DOHH2 (cell line): Measurements from ENCODE around the gene ERFL.

Experiments
- H3F3A ChIP-seq: fragments of 200-600 bp; sonication (generic), shearing (Covaris generic); 2 replicates; pipeline ENCODE4 v1.6.0; 2016; ENCODE audit warnings: antibody characterized with exemption, mild to moderate bottlenecking; ENCODE audit not compliant: control insufficient read depth, insufficient read depth
- H3K27ac ChIP-seq: fragments of 200-600 bp; sonication (generic); 2 replicates; pipeline ENCODE4 v1.5.1; 2014; ENCODE audit warnings: low read depth, mild to moderate bottlenecking, low read length, moderate library complexity
- H3K27me3 ChIP-seq: fragments of 200-600 bp; sonication (generic); 2 replicates; pipeline ENCODE4 v1.6.1; 2014; ENCODE audit warnings: mild to moderate bottlenecking, low read length, mixed read lengths; ENCODE audit not compliant: control insufficient read depth
- H3K36me3 ChIP-seq: fragments of 200-600 bp; sonication (generic); 2 replicates; pipeline ENCODE4 v1.6.1; 2014; ENCODE audit warnings: mild to moderate bottlenecking, low read length, moderate library complexity, mixed read lengths; ENCODE audit not compliant: control insufficient read depth
- H3K4me1 ChIP-seq: fragments of 200-600 bp; sonication (generic); 2 replicates; pipeline ENCODE4 v1.6.1; 2014; ENCODE audit warnings: mild to moderate bottlenecking, low read length, mixed read lengths; ENCODE audit not compliant: control insufficient read depth
- H3K4me2 ChIP-seq: fragments of 200-600 bp; sonication (generic); 2 replicates; pipeline ENCODE4 v1.6.0; 2014; ENCODE audit warnings: mild to moderate bottlenecking, low read length, moderate library complexity
- H3K4me3 ChIP-seq: fragments of 200-600 bp; sonication (generic); 2 replicates; pipeline ENCODE4 v1.5.1; 2014; ENCODE audit warnings: mild to moderate bottlenecking, low read length, mixed read lengths
- H3K79me2 ChIP-seq: fragments of 200-600 bp; sonication (generic); 2 replicates; pipeline ENCODE4 v1.6.1; 2014; ENCODE audit warnings: mild to moderate bottlenecking, low read length, mixed read lengths; ENCODE audit not compliant: control insufficient read depth
- H3K9me2 ChIP-seq: fragments of 200-600 bp; sonication (generic); replicated peaks from 2 replicates; pipeline ENCODE4 v1.6.1; 2014; ENCODE audit warnings: mild to moderate bottlenecking, low read length, mixed read lengths; ENCODE audit not compliant: control insufficient read depth
- H3K9me3 ChIP-seq: fragments of 200-600 bp; sonication (generic); 2 replicates; pipeline ENCODE4 v1.6.1; 2014; ENCODE audit warnings: antibody characterized with exemption, low read length, mixed read lengths; ENCODE audit not compliant: control insufficient read depth, insufficient read depth
- H4K20me1 ChIP-seq: fragments of 200-600 bp; sonication (generic); 2 replicates; pipeline ENCODE4 v1.6.0; 2014; ENCODE audit warnings: low read depth, mild to moderate bottlenecking, antibody characterized with exemption, low read length, moderate library complexity; ENCODE audit not compliant: control insufficient read depth, insufficient read depth
- CTCF ChIP-seq: fragments of 200-600 bp; sonication (generic); IDR thresholded peaks from one replicate; pipeline ENCODE4 v1.5.1; 2014; ENCODE audit warnings: antibody characterized with exemption, mild to moderate bottlenecking, low read depth, low read length; ENCODE audit not compliant: poor library complexity, severe bottlenecking
- EZH2phosphoT487 ChIP-seq: fragments of 200-600 bp; sonication (generic); IDR thresholded peaks from 2 replicates; pipeline ENCODE4 v1.6.1; 2017; ENCODE audit warnings: borderline replicate concordance, mild to moderate bottlenecking, antibody characterized with exemption, low read length, moderate library complexity, mixed read lengths

The ERFL gene

GRCh38 chr19:41872775-41873647 is 55.2 kb downstream of the ERFL start:
- Histone ChIP-seq H3F3A (peaks cover 81% of the 10 kb centered on the region), H3K9me2 (no peaks in the 10 kb centered on the region), H4K20me1 (no peaks in the 10 kb centered on the region), H3K27ac (peak overlapping the region; percentile 99), H3K79me2 (peaks cover 21% of the 10 kb centered on the region), H3K9me3 (no peaks in the 10 kb centered on the region), H3K4me1 (peaks cover 88% of the 10 kb centered on the region), H3K4me3 (no peak overlapping the region), H3K36me3 (peaks cover 64% of the 10 kb centered on the region), H3K27me3 (no peaks in the 10 kb centered on the region; the same call in 1 of the 2 replicates), H3K4me2 (peak overlapping the region; percentile 7; the same call in 1 of the 2 replicates)
- TF ChIP-seq CTCF (peak; percentile 96), EZH2phosphoT487 (no peak)

DNA sequence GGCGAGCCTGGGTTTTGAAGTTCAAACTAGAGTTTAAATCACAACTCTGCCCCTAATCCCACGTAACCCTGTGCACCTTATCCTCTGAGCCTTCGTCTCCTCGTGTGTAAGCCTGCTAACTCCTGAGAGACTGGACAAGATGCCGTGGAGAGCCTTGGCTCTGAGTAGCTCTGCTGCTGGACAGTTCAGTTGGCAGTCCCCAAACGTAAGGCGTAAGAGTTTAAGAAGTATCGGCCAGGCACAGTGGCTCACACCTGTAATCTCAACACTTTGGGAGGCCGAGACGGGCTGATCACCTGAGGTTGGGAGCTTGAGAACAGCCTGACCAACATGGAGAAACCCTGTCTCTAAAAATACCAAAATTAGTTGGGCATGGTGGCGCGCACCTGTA is 55.9 kb downstream of the ERFL start:
- Histone ChIP-seq H3K9me2 (no peaks in the 10 kb centered on the region), H3K4me3 (peak overlapping the region; percentile 1; the same call in 1 of the 2 replicates), H3K27me3 (no peaks in the 10 kb centered on the region), H3K79me2 (peaks cover 21% of the 10 kb centered on the region), H3K36me3 (peaks cover 65% of the 10 kb centered on the region), H3F3A (peaks cover 83% of the 10 kb centered on the region), H3K4me2 (peak overlapping the region; percentile 42), H3K9me3 (no peaks in the 10 kb centered on the region), H3K4me1 (peaks cover 93% of the 10 kb centered on the region), H4K20me1 (0 out of 2 replicates have a peak, but pooled peaks cover 5% of the 10 kb centered on the region), H3K27ac (peak overlapping the region; percentile 99)
- TF ChIP-seq CTCF (no peak), EZH2phosphoT487 (no peak)

DNA sequence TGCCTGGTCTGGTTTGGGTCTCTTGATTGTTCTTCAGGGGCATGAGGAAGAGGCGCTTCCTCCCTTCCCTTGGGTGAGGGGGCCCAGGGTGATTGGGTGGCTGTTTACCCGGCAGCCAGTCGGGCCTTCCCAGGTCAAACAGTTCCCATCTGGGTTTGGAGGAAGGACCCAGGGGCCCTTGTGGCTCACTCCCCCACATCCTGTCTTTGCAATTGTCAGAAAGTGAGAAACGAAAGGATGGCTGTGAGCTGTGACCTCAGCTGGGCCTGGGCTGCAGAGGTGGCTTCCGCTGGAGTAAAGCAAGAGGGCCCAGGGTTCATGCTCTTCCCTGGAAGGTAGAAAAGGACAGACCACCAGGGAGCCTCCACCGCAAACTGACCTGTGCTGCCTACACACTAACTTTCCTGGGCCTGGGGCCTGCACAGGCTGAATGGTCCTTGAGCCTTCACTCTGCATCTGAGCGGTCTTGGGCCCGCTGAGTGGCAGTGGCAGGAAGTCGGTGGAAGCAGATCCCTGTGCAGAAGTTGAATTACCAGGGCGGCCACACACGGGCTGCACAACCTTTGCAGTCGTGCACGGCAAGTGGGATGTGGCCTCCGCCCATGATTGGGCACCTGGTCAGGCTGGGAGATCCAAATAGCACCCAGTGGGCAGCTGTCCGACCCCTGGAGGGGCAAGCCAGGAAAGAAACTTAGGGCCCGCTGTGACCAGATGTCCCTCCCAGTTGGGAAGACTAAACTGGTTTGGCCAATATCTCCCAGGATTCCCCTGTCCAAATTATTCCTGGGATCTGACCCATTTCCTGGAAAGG is 56.5 kb downstream of the ERFL start:
- TF ChIP-seq EZH2phosphoT487 = no peak
- Histone ChIP-seq H3K79me2 (peaks cover 24% of the 10 kb centered on the region), H3K27me3 (no peaks in the 10 kb centered on the region), H3K4me2 (peak overlapping the region; percentile 42), H4K20me1 (0 out of 2 replicates have a peak, but pooled peaks cover 5% of the 10 kb centered on the region), H3K36me3 (peaks cover 68% of the 10 kb centered on the region), H3K27ac (peak overlapping the region; percentile 99), H3F3A (peaks cover 86% of the 10 kb centered on the region), H3K4me3 (peak overlapping the region; percentile 1; the same call in 1 of the 2 replicates), H3K9me3 (no peaks in the 10 kb centered on the region), H3K9me2 (no peaks in the 10 kb centered on the region), H3K4me1 (peaks cover 98% of the 10 kb centered on the region)
